ENCODE results near the gene NKTR.

The NKTR gene

DNA sequence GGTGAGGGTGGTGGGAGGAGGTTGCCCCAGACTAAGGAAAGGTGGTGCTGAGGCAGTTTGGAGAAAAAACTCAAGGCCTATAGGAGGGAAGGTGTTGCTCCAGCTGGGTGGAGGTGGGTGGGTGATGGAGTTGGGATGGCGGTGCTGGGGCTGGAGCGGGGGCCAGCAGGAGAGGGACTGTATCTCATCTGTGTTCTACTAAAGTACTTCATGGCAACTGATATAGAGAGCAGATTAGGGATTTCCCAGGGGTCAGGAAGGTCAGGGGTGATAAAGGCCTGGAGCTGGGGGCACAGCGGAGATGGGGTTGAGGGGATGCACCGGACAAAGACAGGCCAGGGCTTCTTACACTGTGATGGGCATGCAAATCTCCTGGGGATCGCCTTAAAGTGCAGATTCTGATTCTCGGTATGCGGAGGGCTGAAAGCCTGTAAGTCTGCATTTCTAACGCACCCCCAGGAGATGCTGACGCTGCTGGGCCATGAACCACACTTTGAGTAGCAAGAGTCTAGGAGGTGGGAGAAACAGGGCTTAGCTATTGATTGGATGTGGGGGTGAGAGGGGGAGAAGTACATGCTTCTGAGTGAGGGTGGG is 89.0 kb downstream of the NKTR start:
- H3K9me3 ChIP-seq (ENCODE audit: control insufficient read depth, insufficient read depth, low read length), result no peaks in the 10 kb centered on the region
- H3K9ac ChIP-seq (ENCODE audit: low read depth, low read length), result no peak overlapping the region
- H3K4me3 ChIP-seq (ENCODE audit: low read depth, low read length), result no peak overlapping the region
- H3K36me3 ChIP-seq (ENCODE audit: control insufficient read depth, insufficient read depth, low read length), result no peaks in the 10 kb centered on the region
- H3K4me1 ChIP-seq (ENCODE audit: control insufficient read depth, insufficient read depth, low read length), result peaks cover 2% of the 10 kb centered on the region
- H3K27me3 ChIP-seq (ENCODE audit: control insufficient read depth, insufficient read depth, low read length), result no peaks in the 10 kb centered on the region

- H3K4me3 ChIP-seq (ENCODE audit: low read depth, low read length), result no peak overlapping the region
- H3K27me3 ChIP-seq (ENCODE audit: control insufficient read depth, insufficient read depth, low read length), result no peaks in the 10 kb centered on the region
- H3K9ac ChIP-seq (ENCODE audit: low read depth, low read length), result no peak overlapping the region
- no peaks in the 10 kb centered on the region for H3K9me3 ChIP-seq (ENCODE audit: control insufficient read depth, insufficient read depth, low read length)
- H3K4me1 ChIP-seq (ENCODE audit: control insufficient read depth, insufficient read depth, low read length), result peaks cover 2% of the 10 kb centered on the region
- H3K36me3 ChIP-seq (ENCODE audit: control insufficient read depth, insufficient read depth, low read length), result no peaks in the 10 kb centered on the region
Observed at GRCh38 chr3:42690191-42690590, 89.7 kb downstream of the NKTR start.

- Histone ChIP-seq H3K27me3 (ENCODE audit: control insufficient read depth, insufficient read depth, low read length) (no peaks in the 10 kb centered on the region), H3K36me3 (ENCODE audit: control insufficient read depth, insufficient read depth, low read length) (no peaks in the 10 kb centered on the region), H3K9ac (ENCODE audit: low read depth, low read length) (no peak overlapping the region)
Observed at GRCh38 chr3:42690766-42691680, 90.5 kb downstream of the NKTR start.

GRCh38 chr3:42691816-42692666 is 91.6 kb downstream of the NKTR start:
- Histone ChIP-seq H3K4me1 (ENCODE audit: control insufficient read depth, insufficient read depth, low read length) (peaks cover 2% of the 10 kb centered on the region), H3K27me3 (ENCODE audit: control insufficient read depth, insufficient read depth, low read length) (no peaks in the 10 kb centered on the region)

More at GRCh38 chr3:42690766-42691680, 90.5 kb downstream of the NKTR start:
- H3K9me3 ChIP-seq (ENCODE audit: control insufficient read depth, insufficient read depth, low read length), result no peaks in the 10 kb centered on the region
- H3K4me3 ChIP-seq (ENCODE audit: low read depth, low read length), result no peak overlapping the region
- H3K4me1 ChIP-seq (ENCODE audit: control insufficient read depth, insufficient read depth, low read length), result peaks cover 2% of the 10 kb centered on the region

DNA sequence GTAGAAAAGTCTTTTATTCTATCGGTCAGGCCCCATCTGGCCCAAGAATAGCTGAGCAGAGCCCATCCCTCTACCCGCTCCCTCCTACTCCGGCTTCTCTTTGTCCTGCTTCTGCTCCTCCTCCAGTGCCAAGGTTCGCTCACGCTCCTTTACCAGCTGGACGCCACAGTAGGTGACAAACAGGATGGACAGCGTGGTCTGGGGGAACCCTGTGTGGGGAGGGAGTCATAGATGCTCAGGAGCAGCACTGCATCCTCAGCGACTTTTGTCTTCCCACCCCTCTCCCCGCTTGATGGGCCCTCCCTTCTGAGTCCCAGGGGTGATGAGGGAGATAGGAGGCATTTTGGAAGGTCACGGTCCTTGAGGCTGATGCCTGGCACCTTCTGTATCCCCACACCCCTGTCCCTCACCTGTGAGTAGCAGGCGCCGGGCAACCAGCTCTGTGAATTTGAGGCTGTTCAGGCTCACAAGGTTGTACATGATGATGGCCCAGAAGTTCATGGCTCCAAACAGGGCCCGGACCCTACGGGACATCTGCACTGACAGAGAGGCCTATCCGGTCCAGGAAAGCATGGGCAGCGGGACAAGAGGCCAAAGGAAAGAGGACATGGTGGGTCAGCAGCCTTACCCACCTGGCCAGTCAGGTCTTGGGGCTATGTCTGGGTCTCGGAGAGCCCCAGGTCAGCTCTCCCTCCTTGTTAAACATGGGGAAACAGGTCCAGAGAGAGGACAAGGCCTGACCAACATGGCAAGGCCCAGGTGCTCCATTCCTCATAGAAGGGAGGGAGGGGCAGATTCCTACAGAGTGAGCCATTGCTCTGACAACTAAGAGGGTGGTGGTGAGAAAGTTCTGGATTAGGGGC is 92.4 kb downstream of the NKTR start:
- Histone ChIP-seq H3K4me3 (ENCODE audit: low read depth, low read length) (no peak overlapping the region), H3K9me3 (ENCODE audit: control insufficient read depth, insufficient read depth, low read length) (no peaks in the 10 kb centered on the region), H3K27me3 (ENCODE audit: control insufficient read depth, insufficient read depth, low read length) (no peaks in the 10 kb centered on the region), H3K36me3 (ENCODE audit: control insufficient read depth, insufficient read depth, low read length) (no peaks in the 10 kb centered on the region), H3K4me1 (ENCODE audit: control insufficient read depth, insufficient read depth, low read length) (peaks cover 2% of the 10 kb centered on the region), H3K9ac (ENCODE audit: low read depth, low read length) (no peak overlapping the region)

More at GRCh38 chr3:42691816-42692666, 91.6 kb downstream of the NKTR start:
- H3K9ac ChIP-seq (ENCODE audit: low read depth, low read length), result no peak overlapping the region
- no peaks in the 10 kb centered on the region for H3K36me3 ChIP-seq (ENCODE audit: control insufficient read depth, insufficient read depth, low read length)
- no peak overlapping the region for H3K4me3 ChIP-seq (ENCODE audit: low read depth, low read length)
- H3K9me3 ChIP-seq (ENCODE audit: control insufficient read depth, insufficient read depth, low read length), result no peaks in the 10 kb centered on the region

DNA sequence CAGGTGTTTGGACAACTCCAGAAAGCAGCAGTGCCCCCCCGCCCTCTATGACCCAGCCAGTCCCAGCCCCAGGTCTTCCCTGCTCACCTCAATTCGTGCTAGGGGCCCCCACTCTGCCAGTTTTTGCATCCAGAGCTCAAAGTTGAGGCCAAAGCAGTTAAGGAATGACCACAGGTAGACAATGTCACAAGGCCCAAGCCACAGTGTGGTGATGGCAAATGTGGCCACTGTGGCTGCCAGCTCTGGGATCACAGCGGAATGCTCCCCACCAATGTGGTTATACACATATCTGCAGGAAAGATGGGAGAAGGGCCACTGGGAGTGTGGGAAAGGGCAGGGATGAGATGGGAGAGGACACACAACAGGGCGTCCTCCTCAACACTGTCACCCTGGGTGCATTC is 93.0 kb downstream of the NKTR start:
- no peaks in the 10 kb centered on the region for H3K9me3 ChIP-seq (ENCODE audit: control insufficient read depth, insufficient read depth, low read length)
- no peaks in the 10 kb centered on the region for H3K27me3 ChIP-seq (ENCODE audit: control insufficient read depth, insufficient read depth, low read length)
- peaks cover 2% of the 10 kb centered on the region for H3K4me1 ChIP-seq (ENCODE audit: control insufficient read depth, insufficient read depth, low read length)
- H3K9ac ChIP-seq (ENCODE audit: low read depth, low read length), result no peak overlapping the region
- H3K4me3 ChIP-seq (ENCODE audit: low read depth, low read length), result no peak overlapping the region
- no peaks in the 10 kb centered on the region for H3K36me3 ChIP-seq (ENCODE audit: control insufficient read depth, insufficient read depth, low read length)

GRCh38 chr3:42694366-42694765 is 93.9 kb downstream of the NKTR start:
- H3K9ac ChIP-seq (ENCODE audit: low read depth, low read length), result no peak overlapping the region
- H3K36me3 ChIP-seq (ENCODE audit: control insufficient read depth, insufficient read depth, low read length), result no peaks in the 10 kb centered on the region
- no peaks in the 10 kb centered on the region for H3K27me3 ChIP-seq (ENCODE audit: control insufficient read depth, insufficient read depth, low read length)
- H3K9me3 ChIP-seq (ENCODE audit: control insufficient read depth, insufficient read depth, low read length), result no peaks in the 10 kb centered on the region
- H3K4me1 ChIP-seq (ENCODE audit: control insufficient read depth, insufficient read depth, low read length), result peaks cover 2% of the 10 kb centered on the region
- no peak overlapping the region for H3K4me3 ChIP-seq (ENCODE audit: low read depth, low read length)

DNA sequence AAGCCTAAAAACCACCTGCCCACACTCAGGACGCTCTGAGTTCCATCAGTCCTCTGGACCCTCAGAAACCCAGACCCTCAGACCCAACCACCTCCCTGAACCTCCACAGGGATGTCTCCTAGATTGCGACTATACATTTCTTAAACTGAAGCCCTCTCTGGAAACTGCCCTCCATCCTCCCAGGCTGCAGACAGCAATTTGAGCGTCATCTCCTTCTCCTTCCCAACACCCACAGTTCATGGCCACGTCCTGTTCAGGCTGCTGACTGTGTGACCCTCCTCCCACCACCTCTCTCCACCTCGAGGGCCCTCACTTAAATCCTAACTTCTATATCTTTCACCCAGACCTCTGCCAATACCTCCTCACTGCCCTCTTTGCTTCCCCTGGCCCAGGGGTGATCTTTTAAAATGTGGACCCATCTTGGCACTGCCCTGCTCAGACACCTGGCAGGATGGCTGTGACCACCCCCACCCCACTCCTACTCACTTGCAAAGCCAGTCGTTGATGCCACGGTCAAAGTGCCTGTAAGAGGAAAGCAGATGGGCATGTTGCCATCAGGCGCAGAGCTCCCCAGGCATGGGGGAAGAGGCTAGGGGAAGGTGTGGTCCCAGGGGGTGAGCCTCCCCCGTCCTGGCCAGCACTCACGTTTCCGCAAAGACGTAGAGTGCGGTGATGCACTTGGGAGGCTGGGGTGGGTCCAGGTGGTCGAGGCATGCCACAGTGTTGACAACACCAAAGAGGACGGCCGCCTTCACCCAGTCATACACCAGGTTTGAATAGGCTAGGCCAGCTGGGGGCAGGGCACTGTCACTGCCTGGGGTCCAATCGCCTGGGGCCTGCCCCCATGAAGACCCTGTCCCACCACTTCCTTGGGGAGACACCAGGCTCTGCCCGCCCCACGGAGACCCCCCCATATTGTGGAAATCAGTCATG is 96.1 kb downstream of the NKTR start:
- no peak overlapping the region for H3K4me3 ChIP-seq (ENCODE audit: low read depth, low read length)
- H3K36me3 ChIP-seq (ENCODE audit: control insufficient read depth, insufficient read depth, low read length), result no peaks in the 10 kb centered on the region
- no peaks in the 10 kb centered on the region for H3K27me3 ChIP-seq (ENCODE audit: control insufficient read depth, insufficient read depth, low read length)
- H3K9ac ChIP-seq (ENCODE audit: low read depth, low read length), result no peak overlapping the region
- H3K9me3 ChIP-seq (ENCODE audit: control insufficient read depth, insufficient read depth, low read length), result no peaks in the 10 kb centered on the region
- no peaks in the 10 kb centered on the region for H3K4me1 ChIP-seq (ENCODE audit: control insufficient read depth, insufficient read depth, low read length)

DNA sequence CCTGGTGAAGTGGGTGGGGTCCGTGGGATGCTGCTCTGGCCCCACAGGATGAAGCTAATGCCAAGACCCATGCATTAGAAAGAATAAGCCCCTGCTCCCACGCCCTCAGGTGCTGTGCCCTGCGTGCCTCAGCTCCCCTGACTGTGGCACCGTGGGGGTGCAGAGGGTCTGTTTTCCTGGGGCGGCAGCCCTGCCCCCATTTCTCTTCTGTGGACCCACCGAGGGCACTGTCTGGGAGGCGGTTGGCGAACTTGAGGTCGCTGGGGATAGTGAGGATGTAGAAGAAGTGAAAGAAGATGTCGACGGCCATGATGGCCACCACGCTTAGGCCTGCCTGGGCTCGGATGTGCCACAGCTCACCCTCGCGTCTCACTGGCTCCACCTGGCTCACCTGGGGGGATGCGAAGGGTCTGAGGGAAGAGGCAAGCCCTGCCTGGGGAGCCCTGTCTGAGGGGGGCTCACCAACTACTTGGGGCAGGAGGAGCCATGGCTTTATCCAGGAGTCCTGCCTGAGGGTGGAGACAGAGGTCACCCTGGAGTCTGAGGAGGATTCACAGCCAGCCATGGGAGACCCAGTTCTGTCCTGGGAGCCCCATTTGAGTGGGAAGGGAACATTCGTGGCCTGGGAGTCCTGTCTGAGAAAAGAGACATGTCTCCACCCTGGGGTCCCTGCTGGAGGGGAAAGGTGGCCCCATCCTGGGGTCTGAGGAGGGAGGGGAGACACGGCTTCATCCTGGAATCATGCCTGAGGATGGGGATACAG is 97.0 kb downstream of the NKTR start:
- Histone ChIP-seq H3K9ac (ENCODE audit: low read depth, low read length) (no peak overlapping the region), H3K4me1 (ENCODE audit: control insufficient read depth, insufficient read depth, low read length) (no peaks in the 10 kb centered on the region), H3K27me3 (ENCODE audit: control insufficient read depth, insufficient read depth, low read length) (no peaks in the 10 kb centered on the region), H3K4me3 (ENCODE audit: low read depth, low read length) (no peak overlapping the region), H3K9me3 (ENCODE audit: control insufficient read depth, insufficient read depth, low read length) (no peaks in the 10 kb centered on the region), H3K36me3 (ENCODE audit: control insufficient read depth, insufficient read depth, low read length) (no peaks in the 10 kb centered on the region)
